HG03039 (cell line): ENCODE data around the gene ATXN2.
A peak's percentile ranks its signal among the peaks of the same experiment; 100 is the strongest.

Experiments used
- ATAC-seq: cut with Tn5 transposase; IDR thresholded peaks from one replicate; pipeline ENCODE4 v1.9.1; 2021; ENCODE audit warnings: mild to moderate bottlenecking, moderate library complexity; ENCODE audit not compliant: unreplicated experiment

Gene ATXN2

GRCh38 chr12:111440631-111441030, 158.5 kb downstream of the ATXN2 start:
- no peak for ATAC-seq

- no peak for ATAC-seq
Measured at GRCh38 chr12:111440152-111440551, 159.0 kb downstream of the ATXN2 start.

- ATAC-seq: no peak
Measured at GRCh38 chr12:111439657-111440151, 159.4 kb downstream of the ATXN2 start.

GRCh38 chr12:111438481-111438880, 160.6 kb downstream of the ATXN2 start:
- ATAC-seq: no peak

- no peak for ATAC-seq
Measured at GRCh38 chr12:111437816-111438454, 161.2 kb downstream of the ATXN2 start.

- no peak for ATAC-seq
Measured at GRCh38 chr12:111436811-111437210, 162.3 kb downstream of the ATXN2 start.

- no peak for ATAC-seq
Measured at GRCh38 chr12:111436266-111436665, 162.8 kb downstream of the ATXN2 start.

- ATAC-seq: no peak
Measured at GRCh38 chr12:111435661-111436201, 163.4 kb downstream of the ATXN2 start.

GRCh38 chr12:111434680-111435338, 164.3 kb downstream of the ATXN2 start:
- ATAC-seq: peak; percentile 43

- ATAC-seq: no peak
Measured at GRCh38 chr12:111434049-111434448, 165.1 kb downstream of the ATXN2 start.

GRCh38 chr12:111431772-111432171, 167.3 kb downstream of the ATXN2 start:
- no peak for ATAC-seq

GRCh38 chr12:111430433-111431353, 168.4 kb downstream of the ATXN2 start:
- ATAC-seq: no peak

GRCh38 chr12:111429828-111430432, 169.2 kb downstream of the ATXN2 start:
- ATAC-seq: no peak

- ATAC-seq: no peak
Measured at GRCh38 chr12:111428728-111429175, 170.4 kb downstream of the ATXN2 start.

- ATAC-seq: no peak
Measured at GRCh38 chr12:111428081-111428727, 170.9 kb downstream of the ATXN2 start.

GRCh38 chr12:111427417-111428074, 171.6 kb downstream of the ATXN2 start:
- no peak for ATAC-seq

GRCh38 chr12:111426344-111427185, 172.6 kb downstream of the ATXN2 start:
- no peak for ATAC-seq

- ATAC-seq: no peak
Measured at GRCh38 chr12:111425655-111426054, 173.5 kb downstream of the ATXN2 start.

GRCh38 chr12:111424793-111425251, 174.3 kb downstream of the ATXN2 start:
- no peak for ATAC-seq
